Measurements from ENCODE around the gene TK1.

DNA sequence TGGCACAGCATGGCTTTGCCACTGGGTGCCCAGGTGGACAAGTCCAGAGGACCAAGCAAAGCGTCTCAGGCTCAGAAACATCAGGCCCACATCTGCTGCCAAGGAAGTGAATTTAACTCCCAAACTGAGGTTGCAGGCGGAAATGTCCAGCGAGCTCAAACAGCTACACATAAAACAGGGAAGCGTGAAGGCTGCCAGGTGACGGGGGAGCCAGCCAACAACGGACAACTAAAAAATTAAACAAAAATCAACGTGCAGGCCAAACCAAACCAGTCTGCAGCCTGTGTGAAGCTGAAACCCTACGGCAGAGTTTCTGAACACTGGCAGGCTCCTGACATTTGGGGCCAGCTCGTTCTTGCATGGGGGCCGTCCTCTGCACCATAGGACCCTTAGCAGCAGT, 2.5 kb downstream of the TK1 start:
- TF ChIP-seq, protein P1, sequence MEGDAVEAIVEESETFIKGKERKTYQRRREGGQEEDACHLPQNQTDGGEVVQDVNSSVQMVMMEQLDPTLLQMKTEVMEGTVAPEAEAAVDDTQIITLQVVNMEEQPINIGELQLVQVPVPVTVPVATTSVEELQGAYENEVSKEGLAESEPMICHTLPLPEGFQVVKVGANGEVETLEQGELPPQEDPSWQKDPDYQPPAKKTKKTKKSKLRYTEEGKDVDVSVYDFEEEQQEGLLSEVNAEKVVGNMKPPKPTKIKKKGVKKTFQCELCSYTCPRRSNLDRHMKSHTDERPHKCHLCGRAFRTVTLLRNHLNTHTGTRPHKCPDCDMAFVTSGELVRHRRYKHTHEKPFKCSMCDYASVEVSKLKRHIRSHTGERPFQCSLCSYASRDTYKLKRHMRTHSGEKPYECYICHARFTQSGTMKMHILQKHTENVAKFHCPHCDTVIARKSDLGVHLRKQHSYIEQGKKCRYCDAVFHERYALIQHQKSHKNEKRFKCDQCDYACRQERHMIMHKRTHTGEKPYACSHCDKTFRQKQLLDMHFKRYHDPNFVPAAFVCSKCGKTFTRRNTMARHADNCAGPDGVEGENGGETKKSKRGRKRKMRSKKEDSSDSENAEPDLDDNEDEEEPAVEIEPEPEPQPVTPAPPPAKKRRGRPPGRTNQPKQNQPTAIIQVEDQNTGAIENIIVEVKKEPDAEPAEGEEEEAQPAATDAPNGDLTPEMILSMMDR (conservative IDR thresholded peaks at IDR 0.05; ENCODE audit: low read depth, low read length) = no peak
- no peak for TF ChIP-seq EZH2 (IDR thresholded peaks at IDR 0.05; ENCODE audit: borderline replicate concordance, low read depth, low read length, poor library complexity, severe bottlenecking)

Data from A673 (cell line).